SW 1271 (cell line): ENCODE results near the gene CANX.

Source experiments
- DNase-seq, 2 experiments: peaks; one replicate each; lab custom pipeline; 2025; lab: John Stamatoyannopoulos, UW

Gene CANX

DNA sequence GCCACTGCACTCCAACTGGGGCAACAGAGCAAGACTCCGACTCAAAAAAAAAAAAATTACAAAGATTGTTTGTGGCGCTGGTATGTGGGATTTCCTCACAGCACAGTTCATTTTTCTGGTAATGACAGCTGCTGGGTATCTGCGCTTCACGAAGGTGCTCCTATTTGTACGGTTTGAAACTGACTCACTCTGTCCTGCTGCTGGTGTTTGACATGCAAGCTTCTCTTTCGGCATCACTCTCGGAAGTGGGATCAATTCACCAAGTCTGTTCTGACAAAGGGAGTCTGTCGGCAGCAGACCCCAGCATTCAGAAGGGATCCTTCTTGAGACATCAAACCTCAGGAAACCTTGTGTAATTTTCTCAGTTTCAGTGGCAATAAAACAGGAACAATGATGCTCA is 60.2 kb downstream of the CANX start:
- DNase-seq, result no peak

DNA sequence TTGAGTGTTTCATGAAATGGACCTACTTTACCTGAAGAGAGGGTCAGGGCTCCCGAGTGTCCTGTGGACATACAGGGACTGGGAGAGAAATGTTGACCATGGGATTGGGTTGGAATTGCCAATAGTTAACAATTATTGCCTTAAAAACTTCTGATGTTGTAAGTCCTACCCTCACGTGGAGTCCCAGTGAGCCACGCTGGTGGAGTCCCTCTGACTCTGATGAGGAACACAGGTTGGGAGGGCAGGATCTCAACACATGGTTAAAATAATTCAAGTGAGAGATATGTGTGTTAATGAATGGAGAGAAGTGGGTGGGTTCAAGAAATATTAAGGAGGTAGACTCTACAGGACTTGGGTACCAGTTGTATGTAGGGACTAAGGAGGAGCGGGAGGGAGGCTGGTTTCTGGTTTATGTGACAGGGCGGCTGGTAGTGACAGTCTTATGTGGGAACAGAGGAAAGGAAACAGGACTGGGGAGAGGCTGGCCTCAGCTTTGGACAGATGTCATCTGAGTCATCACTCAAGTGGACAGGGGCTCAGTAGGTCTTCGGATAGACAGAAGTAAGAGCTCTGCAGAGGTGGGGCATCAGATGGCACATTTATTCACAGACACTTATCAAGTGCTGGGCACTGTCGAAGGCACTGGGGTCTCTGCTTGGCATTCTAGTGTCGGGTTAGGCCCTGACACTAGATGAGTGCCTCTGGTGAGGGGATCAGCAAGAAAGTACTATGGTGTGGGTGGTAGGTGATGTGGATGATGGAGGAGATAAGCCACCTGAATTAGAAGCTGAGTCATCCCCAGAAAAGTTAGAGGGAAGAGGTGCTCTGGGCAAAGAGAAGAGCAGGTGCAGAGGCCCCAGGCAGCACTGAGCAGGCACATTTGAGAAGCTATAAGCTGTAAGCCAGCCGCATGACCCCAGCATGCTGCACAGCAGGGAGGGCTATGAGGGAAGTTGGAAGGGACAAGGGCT is 61.1 kb downstream of the CANX start:
- DNase-seq, result no peak

DNA sequence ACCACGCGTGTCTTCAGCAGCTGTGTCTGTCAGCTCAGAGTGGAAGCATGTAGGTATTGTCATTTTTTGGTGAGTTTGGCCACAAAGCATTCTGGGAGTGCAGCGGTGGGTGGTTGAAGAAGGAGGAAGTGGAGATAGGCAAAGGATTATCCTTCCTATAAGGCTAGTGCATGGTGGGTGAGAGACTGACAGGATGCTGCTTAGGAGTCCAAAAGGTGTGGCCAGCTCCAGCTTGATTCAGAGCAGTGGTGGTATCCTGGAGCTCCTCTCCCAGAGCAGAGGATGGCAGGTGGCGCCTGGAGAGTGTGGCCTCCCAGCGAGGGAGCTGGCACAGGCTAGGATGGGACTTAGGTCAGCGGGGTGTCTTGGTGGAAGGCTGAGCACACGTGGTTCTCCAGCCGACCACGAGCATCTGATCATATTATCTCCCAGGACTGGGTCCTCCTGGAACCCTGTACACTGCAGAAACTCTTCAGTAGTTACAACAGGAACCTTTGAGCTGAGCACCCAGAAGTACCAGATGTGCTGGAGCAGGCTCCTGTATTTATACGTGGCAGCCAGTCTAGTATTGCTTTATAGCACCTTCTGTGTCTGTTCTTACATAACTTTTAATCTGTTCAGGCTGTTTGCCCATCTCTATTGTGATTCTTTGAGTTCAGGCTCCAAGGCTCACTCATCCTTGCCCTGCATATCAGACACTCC is 63.5 kb downstream of the CANX start:
- DNase-seq, result peak in 1 of 2 experiments; percentile 18

DNA sequence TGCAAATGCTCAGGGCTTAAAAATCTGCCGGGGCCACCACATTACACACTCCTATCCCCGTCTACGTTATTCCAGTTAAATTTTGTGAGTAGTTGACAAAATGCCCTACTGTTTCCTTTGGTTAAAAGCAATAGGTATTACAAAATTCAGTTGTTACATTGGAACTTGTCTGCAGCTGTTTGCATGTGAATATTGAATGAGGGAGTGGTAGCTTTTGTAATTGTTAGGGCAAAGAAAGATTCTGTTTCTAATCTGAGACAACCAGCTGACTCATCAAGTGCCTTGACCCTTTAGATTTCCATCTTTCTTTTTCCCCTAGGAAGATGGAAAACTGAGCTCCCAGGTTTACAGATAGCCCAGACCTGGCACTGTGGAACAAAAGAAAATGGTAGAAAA is 64.0 kb downstream of the CANX start:
- DNase-seq, result no peak

DNA sequence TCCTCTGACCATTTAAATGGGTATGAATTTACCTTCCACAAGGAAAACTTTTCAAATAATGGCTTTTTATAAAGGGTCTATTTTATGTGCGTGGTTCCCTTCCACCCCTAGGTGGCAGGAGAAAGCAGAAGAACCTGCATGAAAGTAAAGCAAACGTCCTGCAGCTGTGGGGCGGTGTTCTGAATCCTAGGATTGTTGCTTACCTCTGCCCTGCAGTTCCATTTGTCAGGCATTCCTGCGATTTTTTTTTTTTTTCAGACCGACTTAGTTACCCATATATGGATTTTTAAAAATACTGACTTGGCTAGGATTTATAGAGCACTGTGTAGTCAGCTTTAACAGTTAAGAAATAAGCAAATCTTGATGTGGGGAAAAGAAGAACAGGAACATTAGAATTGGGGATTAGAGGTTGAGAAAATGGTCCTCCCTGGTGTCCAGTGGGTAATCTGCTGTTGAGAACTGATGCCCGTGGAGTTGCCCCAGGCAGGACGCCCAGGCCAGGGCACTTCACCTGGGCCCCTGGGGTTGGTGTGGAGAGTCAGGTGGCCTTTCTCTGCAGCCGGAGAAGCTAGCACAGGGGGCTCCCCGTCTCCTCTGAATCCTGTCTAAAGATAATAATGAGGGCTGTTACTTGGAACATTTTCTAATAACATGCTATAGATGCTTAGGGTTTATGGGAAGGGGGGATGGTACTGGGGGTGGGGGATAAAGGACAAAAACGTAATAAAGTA is 64.6 kb downstream of the CANX start:
- peak in 1 of 2 experiments; percentile 75 for DNase-seq

DNA sequence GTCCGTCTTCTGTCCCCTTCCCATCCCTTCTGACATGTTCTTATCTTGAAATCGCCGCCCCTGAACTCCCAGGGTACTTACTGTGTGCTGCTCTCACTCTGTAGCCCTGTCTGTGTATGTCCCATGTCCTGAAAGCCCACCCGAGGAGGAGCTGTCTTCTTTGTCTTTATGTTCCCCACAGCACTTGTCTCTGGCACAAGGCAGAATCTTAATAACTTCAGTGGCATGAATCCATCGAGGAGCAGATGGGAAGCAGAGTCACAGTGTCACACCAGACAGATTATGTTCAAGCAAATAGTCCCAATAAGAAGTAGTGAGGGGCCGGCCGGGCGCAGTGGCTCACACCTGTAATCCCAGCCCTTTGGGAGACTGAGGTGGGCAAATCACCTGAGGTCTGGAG is 65.3 kb downstream of the CANX start:
- no peak for DNase-seq

DNA sequence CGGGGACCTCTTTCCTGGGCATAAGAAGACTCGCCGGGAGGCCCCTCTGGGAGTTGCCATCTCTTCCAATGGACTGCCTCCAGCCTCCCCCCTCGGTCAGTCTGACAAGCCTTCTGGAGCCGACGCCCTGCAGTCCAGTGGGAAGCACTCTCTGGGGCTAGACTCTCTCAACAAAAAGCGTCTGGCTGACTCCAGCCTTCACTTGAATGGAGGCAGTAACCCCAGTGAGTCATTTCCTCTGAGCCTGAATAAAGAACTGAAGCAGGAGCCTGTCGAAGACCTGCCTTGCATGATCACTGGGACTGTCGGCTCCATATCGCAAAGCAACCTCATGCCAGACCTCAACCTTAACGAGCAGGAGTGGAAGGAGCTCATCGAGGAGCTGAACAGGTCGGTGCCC is 66.6 kb downstream of the CANX start:
- DNase-seq, result peak in 1 of 2 experiments; percentile 56

DNA sequence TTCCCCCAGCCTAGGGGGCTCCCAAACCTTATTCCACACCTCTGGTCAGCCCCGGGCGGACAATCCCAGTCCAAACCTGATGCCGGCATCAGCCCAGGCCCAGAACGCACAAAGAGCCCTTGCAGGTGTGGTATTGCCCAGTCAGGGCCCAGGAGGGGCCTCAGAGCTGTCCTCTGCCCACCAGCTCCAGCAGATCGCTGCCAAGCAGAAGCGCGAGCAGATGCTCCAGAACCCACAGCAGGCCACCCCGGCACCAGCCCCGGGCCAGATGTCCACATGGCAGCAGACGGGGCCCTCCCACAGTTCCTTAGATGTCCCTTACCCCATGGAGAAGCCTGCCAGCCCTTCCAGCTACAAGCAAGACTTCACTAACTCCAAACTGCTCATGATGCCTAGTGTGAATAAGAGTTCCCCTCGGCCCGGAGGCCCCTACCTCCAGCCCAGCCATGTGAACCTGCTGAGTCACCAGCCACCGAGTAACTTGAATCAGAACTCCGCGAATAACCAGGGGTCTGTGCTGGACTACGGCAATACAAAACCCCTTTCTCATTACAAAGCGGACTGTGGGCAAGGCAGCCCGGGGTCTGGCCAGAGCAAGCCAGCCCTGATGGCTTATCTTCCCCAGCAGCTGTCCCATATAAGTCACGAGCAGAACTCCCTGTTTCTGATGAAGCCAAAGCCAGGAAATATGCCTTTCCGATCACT is 67.4 kb downstream of the CANX start:
- no peak for DNase-seq

DNA sequence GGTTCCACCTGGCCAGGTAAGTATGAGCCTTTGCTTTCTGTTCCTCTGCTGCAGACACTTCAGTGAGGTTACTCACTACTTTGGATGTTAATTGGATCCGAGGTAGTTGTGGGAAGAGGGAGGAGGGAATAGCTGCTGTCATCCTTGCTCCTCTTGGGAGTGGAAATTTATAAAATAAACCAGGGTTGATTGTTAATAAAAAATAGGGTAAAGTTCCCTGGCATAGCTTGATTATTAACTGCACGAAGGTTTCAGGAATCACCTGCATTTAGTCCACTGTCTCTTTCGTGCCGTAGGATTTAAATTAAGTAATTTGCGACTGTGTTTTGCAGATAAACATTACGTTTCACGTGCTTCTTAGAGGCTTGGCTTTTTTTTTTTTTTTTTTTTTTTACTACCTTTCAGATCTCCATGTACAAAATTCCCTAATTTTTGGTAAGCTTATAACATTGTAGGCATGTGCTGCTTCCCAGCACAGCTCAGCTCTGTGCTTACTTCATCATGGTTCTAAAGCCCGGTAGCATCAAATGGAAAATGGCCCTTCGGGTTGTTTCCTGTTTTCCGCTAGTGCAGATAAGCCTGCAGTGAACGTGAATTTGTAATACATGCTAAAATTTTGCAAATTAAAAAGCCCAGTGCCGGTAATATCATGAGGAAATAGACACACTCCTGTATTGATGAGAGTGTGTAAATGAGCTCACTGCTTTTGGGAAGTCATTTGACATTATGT is 68.1 kb downstream of the CANX start:
- no peak for DNase-seq

DNA sequence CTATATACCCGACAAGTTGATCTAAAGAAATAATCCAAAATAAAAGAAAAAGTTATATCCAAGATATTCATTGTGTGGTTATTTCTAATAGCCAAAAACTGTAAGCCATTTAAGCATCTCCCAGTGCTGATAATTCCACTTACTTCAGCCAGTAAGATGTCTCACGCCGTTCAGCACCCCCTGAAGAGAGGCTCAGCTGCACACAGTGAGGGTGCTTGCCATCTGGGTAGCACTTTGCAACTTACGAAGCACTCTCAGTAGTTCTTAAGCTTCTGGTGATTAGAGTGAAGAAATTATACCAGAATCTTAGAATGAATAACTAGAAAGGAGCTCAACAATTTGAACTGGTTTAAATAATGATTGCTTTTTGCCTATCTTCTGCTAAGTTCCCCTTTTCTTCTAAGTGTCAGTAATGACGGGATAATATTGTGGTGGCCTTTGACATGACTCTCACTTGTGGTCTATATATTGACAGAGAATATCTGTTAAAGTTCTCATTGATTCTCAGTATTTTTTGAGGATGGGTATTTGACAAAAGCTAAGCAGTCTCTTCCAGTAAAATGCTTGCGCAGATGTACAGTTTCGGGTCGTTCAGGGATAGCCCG is 68.8 kb downstream of the CANX start:
- no peak for DNase-seq

DNA sequence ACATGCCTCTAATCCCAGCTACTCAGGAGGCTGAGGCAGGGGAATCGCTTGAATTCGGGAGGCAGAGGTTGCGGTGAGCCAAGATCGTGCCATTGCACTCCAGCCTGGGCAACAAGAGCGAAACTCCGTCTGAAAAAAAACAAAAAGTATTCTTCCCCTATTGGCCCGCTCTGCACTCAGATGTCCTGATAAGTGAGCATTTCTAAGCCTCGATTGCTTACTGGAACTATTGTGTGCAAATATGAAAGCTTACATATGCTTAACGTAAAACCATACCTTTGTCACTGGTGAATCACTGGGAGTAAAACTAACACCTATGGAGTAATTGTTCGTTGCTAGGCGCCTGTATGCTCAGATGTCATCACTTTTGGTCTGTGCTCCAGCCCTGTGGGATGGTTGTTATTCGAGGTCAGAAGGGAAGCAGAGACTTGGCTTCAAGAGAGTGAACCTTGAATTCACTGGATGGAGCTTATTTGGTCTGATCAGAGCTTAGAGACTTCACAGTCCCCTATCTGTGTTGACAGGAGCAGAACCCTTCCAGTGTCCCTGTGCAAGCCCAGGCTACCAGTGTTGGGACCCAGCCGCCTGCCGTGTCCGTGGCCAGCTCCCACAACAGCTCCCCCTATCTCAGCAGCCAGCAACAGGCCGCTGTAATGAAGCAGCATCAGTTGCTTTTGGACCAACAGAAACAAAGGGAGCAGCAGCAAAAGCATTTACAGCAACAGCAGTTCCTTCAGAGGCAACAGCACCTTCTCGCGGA is 69.7 kb downstream of the CANX start:
- no peak for DNase-seq

DNA sequence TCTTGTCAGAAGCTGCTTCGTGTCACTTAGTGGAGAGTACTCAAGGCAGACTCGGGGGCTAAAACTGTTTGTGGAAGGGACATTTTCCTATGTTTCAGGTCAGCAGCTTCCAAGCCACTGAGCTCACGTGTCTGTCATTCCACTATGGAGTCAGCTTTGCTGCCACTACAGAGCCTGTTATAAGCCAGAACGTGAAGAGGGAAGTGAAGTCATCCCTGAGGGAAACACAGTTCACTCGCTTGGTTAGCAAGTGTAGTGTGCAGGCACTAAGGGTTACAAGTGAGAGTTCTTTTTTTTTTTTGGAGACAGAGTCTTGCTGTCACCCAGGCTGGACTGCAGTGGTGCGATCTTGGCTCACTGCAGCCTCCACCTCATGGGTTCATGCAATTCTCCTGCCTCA is 70.5 kb downstream of the CANX start:
- DNase-seq, result no peak

DNA sequence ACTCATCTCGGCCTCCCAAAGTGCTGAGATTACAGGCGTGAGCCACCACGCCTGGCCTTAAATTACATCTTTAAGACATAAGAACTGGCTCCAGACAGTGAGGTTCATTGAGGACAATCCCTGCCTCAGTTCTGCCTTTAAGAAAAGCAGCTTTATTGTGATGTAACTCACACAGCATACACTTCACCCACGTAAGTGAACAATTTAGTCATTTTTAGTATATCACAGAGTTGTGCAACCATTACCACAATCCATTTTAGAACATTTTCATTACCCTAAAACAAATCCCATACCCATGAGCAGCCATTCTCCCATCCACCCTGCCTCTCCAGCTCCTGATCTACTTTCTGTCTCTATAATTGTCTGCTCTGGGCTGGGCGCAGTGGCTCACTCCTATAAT is 71.0 kb downstream of the CANX start:
- DNase-seq, result no peak

DNA sequence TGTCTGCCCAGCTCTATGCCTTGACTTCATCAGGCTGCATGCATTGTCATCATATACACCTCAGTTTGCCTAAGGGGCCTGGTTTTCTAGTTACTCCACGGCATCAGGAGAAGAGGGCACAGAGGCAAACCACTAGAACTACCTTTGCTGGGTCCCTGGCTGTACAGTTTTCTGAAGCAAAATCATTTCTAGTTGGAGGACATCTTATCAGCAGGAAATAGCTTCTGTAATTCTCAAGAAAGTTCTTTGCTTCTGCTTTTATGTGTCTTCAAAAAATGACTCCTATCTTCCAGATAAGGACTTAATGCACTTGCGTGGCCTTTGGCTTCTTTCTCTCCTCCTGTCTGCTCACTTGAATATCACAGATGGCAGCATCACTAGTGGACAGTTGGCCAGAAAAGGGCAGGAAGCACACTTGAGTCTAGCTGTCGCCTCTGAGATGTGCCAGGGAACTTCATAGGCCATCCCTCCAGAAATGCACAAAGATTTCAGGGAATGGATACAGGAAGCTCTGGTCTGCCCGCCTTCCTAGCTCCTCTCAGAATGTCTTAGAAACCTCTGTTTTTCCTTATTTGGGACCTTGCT is 72.6 kb downstream of the CANX start:
- DNase-seq, result no peak

DNA sequence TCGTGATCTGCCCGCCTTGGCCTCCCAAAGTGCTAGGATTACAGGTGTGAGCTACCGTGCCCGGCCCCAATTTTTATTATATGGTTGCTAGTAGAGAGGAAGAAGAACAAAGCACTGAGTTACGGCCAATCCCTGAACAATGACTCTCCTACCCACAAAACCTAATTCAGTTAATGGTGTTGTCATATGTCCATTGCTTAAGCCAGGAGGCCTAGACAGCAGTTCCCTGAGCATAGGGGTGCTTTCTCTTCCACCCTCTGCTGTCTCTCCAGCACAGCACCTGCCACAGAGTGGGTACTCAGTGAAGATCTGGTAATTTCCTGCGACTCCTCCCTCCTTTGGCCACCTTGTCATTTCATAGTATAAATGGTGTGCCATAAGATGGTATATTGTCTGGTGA is 73.6 kb downstream of the CANX start:
- no peak for DNase-seq

DNA sequence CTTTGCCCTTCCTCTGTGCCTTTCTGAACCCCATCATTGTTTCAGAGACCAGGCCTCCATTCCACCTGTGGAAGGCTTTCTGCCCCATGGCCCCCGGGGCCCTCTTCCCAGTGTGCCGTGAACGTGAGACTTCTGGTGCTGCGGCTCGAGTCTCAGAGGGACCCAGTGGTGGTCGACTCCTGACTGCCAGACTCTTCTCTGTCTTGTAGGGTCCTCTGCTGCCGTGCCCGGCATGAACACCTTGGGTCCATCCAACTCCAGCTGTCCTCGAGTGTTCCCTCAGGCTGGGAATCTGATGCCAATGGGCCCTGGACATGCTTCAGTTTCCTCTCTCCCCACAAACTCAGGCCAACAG is 74.9 kb downstream of the CANX start:
- DNase-seq, result no peak

DNA sequence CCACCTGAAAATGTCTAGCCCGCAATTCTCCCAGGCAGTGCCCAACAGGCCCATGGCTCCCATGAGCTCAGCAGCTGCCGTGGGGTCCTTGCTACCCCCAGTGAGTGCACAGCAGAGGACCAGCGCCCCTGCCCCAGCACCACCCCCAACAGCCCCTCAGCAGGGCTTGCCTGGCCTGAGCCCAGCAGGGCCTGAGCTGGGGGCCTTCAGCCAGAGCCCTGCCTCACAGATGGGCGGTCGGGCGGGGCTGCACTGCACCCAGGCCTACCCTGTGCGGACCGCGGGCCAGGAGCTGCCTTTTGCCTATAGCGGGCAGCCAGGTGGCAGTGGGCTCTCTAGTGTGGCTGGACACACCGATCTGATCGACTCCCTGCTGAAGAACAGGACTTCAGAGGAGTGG is 75.7 kb downstream of the CANX start:
- DNase-seq, result no peak

DNA sequence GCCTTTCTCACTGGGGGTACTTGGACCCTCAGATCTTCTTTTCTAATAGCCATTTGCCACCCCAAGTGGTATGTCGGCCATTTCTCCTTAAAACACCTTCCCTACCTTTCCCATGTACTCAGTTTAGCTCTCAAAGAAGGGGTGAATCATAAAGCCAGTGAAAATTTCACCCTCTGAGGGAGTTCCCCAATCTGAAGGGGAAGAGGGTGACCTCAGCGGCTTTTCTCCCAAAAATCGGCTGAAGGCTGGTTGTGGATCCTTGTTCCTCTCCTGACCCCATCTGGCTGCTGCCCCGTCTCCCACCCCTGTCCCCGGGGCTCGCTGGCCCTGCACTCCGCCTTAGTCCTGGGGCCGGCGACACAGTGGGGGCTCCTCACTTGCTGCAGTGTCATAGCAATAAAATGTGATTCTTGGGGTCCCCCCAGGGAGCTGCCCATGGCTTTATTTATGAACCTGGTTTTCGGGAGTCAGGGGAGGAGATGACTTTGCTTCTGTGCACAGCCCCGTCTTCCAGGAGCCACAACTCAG is 77.7 kb downstream of the CANX start:
- no peak for DNase-seq

DNA sequence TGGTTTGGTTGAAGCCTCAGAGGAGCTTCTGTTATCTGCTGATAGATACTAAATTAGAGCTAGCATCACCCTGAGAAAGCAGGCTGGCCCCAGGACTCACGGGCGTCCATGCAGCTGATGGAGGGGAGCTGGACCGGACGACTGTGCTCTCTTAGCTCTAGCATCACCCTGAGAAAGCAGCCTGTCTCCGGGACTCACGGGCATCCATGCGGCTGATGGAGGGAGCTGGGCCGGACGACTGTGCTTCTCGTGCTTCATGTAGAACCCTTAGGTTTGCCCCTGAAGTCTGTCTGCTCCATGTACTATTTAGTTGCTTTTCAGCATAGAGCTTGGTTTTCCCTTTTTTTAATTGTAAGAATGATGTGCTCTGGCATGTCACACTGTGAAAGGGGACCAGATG is 78.7 kb downstream of the CANX start:
- no peak for DNase-seq

DNA sequence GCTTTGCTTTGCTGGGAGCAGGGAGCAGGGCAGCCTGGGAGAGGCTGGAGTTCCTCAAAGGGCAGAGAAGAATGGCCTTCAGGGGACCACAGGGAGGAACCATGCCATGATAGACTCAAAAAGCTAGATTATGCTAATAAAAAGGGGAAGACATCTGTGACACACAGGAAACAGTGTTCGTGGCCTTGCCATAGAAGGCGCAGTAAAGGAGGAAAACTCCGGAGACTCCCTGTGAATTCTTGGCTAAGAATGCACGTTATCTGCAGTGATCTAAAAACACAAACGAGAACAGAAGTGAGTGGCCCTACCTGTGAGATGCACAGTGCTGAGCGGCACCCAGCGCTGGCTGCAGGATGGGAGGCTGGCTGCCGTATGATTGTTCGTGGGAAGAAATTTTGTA is 79.1 kb downstream of the CANX start:
- DNase-seq, result no peak
